ENCODE data around the gene CD2. TPM values are rescaled to one million over a fixed set of nuclear protein-coding genes. Genes with fewer than 3 reads are reported as not detected.

Gene CD2
- total RNA-seq, 1 experiment from 2014 or later = not detected

DNA sequence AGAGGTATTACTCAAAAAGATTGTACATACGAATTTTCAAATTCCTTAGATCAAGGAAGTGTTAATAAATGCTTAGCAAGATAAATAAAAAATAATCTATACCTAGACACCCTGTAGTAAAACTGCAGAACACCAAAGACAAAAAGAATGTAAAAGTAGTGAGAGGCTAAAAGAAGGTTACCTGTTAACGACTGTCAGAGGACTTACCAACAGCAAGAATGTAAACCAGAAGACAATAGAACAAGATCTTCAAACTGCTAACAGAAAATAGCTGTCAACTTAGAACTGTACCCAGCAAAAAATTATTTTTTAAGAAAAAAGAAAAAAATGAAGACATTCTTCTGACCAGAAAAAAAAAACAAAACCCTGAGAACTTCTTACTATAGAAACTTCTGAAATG is 51.2 kb downstream of the CD2 start:
- no peaks in the 10 kb centered on the region for H3K4me1 Mint-ChIP-seq (ENCODE audit: low read depth, unreplicated experiment)
- H3K36me3 Mint-ChIP-seq (ENCODE audit: insufficient read depth, unreplicated experiment) = no peaks in the 10 kb centered on the region
- ChIA-PET POLR2A (no interaction called here), CTCF (no interaction called here)
- no peak overlapping the region for H3K4me3 Mint-ChIP-seq (ENCODE audit: unreplicated experiment)
- Histone ChIP-seq H3K4me3 (ENCODE audit: low read depth, low read length) (no peak overlapping the region), H3K27me3 (replicated peaks; ENCODE audit: control insufficient read depth, insufficient read depth, low read length) (no peaks in the 10 kb centered on the region), H3K4me1 (no peaks in the 10 kb centered on the region), H3K36me3 (ENCODE audit: control insufficient read depth, insufficient read depth, low read length) (no peaks in the 10 kb centered on the region), H3K9me3 (no peaks in the 10 kb centered on the region)
- no TSS peak for BruUV-seq (replicated peaks)
- intact Hi-C loops (cut with micrococcal nuclease; ENCODE audit: unreplicated experiment) = no loop called here
- no peaks in the 10 kb centered on the region for H3K27me3 Mint-ChIP-seq (ENCODE audit: insufficient read depth, unreplicated experiment)
- TF ChIP-seq, protein P1, sequence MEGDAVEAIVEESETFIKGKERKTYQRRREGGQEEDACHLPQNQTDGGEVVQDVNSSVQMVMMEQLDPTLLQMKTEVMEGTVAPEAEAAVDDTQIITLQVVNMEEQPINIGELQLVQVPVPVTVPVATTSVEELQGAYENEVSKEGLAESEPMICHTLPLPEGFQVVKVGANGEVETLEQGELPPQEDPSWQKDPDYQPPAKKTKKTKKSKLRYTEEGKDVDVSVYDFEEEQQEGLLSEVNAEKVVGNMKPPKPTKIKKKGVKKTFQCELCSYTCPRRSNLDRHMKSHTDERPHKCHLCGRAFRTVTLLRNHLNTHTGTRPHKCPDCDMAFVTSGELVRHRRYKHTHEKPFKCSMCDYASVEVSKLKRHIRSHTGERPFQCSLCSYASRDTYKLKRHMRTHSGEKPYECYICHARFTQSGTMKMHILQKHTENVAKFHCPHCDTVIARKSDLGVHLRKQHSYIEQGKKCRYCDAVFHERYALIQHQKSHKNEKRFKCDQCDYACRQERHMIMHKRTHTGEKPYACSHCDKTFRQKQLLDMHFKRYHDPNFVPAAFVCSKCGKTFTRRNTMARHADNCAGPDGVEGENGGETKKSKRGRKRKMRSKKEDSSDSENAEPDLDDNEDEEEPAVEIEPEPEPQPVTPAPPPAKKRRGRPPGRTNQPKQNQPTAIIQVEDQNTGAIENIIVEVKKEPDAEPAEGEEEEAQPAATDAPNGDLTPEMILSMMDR (IDR thresholded peaks at IDR 0.05; ENCODE audit: insufficient read depth in 1 of 2, low read depth in 1 of 2, low read length in 1 of 2, severe bottlenecking in 1 of 2, unreplicated experiment in 1 of 2) = no peak
- no peaks in the 10 kb centered on the region for H3K9me3 Mint-ChIP-seq (ENCODE audit: unreplicated experiment)
- H3K27ac Mint-ChIP-seq (ENCODE audit: unreplicated experiment) = no peak overlapping the region
- DNase-seq = no peak

DNA sequence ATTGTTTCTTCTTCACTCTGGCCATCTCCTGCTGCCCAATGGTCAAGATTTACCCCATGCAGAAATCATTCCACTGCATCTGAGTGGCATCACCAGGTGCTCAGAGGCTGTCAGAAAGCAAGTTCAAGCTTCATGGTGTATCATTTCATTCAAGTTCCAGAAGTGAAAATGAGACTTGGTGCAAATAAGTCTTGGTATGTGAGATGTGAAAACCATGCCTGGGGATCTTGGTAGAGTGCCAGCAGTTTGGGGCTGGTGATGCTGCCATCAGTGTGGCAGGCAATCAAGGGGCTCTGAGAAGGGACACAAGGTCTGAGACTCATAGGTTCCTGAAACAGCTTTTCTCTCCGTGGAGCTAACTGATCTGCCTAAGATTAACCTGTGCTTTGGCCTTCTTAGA is 52.0 kb downstream of the CD2 start:
- TF ChIP-seq, protein P1 (IDR thresholded peaks at IDR 0.05; ENCODE audit: insufficient read depth in 1 of 2, low read depth in 1 of 2, low read length in 1 of 2, severe bottlenecking in 1 of 2, unreplicated experiment in 1 of 2) = no peak
- Mint-ChIP-seq H3K4me1 (ENCODE audit: low read depth, unreplicated experiment) (no peaks in the 10 kb centered on the region), H3K27ac (ENCODE audit: unreplicated experiment) (no peak overlapping the region), H3K27me3 (ENCODE audit: insufficient read depth, unreplicated experiment) (no peaks in the 10 kb centered on the region), H3K4me3 (ENCODE audit: unreplicated experiment) (no peak overlapping the region), H3K36me3 (ENCODE audit: insufficient read depth, unreplicated experiment) (no peaks in the 10 kb centered on the region), H3K9me3 (ENCODE audit: unreplicated experiment) (no peaks in the 10 kb centered on the region)
- ChIA-PET CTCF (no interaction called here), POLR2A (no interaction called here)
- intact Hi-C loops (cut with micrococcal nuclease; ENCODE audit: unreplicated experiment) = no loop called here
- Histone ChIP-seq H3K36me3 (ENCODE audit: control insufficient read depth, insufficient read depth, low read length) (no peaks in the 10 kb centered on the region), H3K4me3 (ENCODE audit: low read depth, low read length) (no peak overlapping the region), H3K27me3 (replicated peaks; ENCODE audit: control insufficient read depth, insufficient read depth, low read length) (no peaks in the 10 kb centered on the region), H3K9me3 (no peaks in the 10 kb centered on the region), H3K4me1 (no peaks in the 10 kb centered on the region)
- BruUV-seq (replicated peaks) = no TSS peak
- no peak for DNase-seq

DNA sequence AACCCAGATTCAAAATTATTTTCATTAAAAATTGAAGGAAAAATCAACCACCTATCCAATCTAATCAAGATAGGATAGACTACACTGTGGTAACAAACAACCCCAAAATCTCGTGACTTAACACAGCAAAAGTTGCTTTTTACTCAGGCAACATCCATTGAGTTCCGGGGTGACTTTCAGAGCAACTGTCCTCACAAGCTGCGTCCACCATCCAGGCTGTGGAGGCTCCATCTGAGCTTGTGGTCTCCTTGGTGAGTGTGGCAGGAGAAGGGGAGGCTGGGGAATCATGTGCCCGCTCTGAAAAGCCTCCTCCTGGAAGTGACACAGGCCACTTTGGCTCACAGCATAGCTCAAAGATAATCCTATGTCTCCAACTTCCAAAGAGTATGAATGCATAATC is 52.4 kb downstream of the CD2 start:
- ChIA-PET POLR2A (no interaction called here), CTCF (no interaction called here)
- no peaks in the 10 kb centered on the region for H3K27me3 Mint-ChIP-seq (ENCODE audit: insufficient read depth, unreplicated experiment)
- TF ChIP-seq, protein P1 (IDR thresholded peaks at IDR 0.05; ENCODE audit: insufficient read depth in 1 of 2, low read depth in 1 of 2, low read length in 1 of 2, severe bottlenecking in 1 of 2, unreplicated experiment in 1 of 2) = no peak
- no peaks in the 10 kb centered on the region for H3K36me3 Mint-ChIP-seq (ENCODE audit: insufficient read depth, unreplicated experiment)
- no peaks in the 10 kb centered on the region for H3K4me1 Mint-ChIP-seq (ENCODE audit: low read depth, unreplicated experiment)
- H3K4me3 Mint-ChIP-seq (ENCODE audit: unreplicated experiment) = no peak overlapping the region
- no peaks in the 10 kb centered on the region for H3K9me3 Mint-ChIP-seq (ENCODE audit: unreplicated experiment)
- H3K9me3 ChIP-seq = no peaks in the 10 kb centered on the region
- no peak for DNase-seq
- no peak overlapping the region for H3K27ac Mint-ChIP-seq (ENCODE audit: unreplicated experiment)
- BruUV-seq (replicated peaks) = no TSS peak
- no peaks in the 10 kb centered on the region for H3K4me1 ChIP-seq
- intact Hi-C loops (cut with micrococcal nuclease; ENCODE audit: unreplicated experiment) = no loop called here
- H3K27me3 ChIP-seq (replicated peaks; ENCODE audit: control insufficient read depth, insufficient read depth, low read length) = no peaks in the 10 kb centered on the region
- H3K36me3 ChIP-seq (ENCODE audit: control insufficient read depth, insufficient read depth, low read length) = no peaks in the 10 kb centered on the region
- H3K4me3 ChIP-seq (ENCODE audit: low read depth, low read length) = no peak overlapping the region
